ENCODE data around the gene CEMP1.

DNA sequence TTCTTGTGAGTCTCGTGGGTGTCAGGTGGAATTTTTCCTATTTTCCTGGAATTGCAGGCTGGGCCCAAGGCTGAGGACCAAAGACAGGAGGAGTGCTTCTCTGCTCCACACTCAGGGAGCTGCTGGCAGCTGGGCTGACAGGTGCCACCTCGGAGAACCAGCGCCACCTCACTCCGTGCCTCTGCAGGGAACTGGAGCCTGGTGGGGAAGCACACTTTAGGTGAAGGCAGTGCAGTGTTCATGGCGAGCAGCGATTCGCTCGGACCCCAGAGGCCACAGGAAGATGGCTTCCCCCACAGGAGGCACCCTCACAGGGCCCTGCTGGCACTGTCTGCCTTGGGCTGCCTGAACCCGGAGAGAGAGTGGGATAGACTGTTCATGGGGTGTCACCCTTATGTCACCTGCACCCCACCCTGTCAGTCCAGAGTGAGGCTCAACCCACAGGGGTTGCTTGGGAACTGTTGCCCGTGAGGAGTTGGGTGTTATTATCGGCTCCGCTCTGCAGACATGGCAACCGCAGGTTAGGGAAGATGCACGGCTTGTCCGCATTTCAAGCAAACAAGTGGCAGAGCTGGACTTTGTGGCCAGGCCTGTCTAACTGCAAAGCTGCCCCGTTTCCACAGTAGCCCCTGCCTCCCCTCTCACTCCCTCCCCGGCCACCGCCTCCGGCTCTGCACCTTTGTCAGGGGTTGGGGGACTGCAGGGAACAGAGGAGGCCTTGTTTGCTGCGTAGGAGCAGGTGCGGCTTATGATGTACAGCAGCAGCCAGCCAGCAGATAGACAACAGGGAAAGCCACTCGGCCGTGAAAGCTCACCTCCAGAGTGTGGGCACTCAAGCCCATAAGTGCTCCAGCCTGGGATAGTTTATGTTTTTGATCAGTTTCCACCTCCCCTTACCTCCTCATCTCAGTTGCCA lies 40.8 kb downstream of the CEMP1 start:
- TF ChIP-seq, protein P1, sequence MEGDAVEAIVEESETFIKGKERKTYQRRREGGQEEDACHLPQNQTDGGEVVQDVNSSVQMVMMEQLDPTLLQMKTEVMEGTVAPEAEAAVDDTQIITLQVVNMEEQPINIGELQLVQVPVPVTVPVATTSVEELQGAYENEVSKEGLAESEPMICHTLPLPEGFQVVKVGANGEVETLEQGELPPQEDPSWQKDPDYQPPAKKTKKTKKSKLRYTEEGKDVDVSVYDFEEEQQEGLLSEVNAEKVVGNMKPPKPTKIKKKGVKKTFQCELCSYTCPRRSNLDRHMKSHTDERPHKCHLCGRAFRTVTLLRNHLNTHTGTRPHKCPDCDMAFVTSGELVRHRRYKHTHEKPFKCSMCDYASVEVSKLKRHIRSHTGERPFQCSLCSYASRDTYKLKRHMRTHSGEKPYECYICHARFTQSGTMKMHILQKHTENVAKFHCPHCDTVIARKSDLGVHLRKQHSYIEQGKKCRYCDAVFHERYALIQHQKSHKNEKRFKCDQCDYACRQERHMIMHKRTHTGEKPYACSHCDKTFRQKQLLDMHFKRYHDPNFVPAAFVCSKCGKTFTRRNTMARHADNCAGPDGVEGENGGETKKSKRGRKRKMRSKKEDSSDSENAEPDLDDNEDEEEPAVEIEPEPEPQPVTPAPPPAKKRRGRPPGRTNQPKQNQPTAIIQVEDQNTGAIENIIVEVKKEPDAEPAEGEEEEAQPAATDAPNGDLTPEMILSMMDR (conservative IDR thresholded peaks at IDR 0.05; ENCODE audit: low read length): no peak
- no peak for TF ChIP-seq EZH2phosphoT487 (IDR thresholded peaks at IDR 0.05; ENCODE audit: borderline replicate concordance, low read depth, low read length)
